Measurements from ENCODE around the gene MLH3.

GRCh38 chr14:75048101-75048500, 3.2 kb downstream of the MLH3 start:
- TF ChIP-seq CTCF (IDR thresholded peaks at IDR 0.05), result no peak
- TF ChIP-seq POLR2A (IDR thresholded peaks at IDR 0.05), result no peak
